Measurements from ENCODE around the gene GCNA. TPM values are rescaled to one million over a fixed set of nuclear protein-coding genes. Genes with fewer than 3 reads are reported as not detected.

Gene GCNA, protein sequence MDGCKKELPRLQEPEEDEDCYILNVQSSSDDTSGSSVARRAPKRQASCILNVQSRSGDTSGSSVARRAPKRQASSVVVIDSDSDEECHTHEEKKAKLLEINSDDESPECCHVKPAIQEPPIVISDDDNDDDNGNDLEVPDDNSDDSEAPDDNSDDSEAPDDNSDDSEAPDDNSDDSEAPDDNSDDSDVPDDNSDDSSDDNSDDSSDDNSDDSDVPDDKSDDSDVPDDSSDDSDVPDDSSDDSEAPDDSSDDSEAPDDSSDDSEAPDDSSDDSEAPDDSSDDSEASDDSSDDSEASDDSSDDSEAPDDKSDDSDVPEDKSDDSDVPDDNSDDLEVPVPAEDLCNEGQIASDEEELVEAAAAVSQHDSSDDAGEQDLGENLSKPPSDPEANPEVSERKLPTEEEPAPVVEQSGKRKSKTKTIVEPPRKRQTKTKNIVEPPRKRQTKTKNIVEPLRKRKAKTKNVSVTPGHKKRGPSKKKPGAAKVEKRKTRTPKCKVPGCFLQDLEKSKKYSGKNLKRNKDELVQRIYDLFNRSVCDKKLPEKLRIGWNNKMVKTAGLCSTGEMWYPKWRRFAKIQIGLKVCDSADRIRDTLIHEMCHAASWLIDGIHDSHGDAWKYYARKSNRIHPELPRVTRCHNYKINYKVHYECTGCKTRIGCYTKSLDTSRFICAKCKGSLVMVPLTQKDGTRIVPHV
- 3.6 TPM for total RNA-seq

DNA sequence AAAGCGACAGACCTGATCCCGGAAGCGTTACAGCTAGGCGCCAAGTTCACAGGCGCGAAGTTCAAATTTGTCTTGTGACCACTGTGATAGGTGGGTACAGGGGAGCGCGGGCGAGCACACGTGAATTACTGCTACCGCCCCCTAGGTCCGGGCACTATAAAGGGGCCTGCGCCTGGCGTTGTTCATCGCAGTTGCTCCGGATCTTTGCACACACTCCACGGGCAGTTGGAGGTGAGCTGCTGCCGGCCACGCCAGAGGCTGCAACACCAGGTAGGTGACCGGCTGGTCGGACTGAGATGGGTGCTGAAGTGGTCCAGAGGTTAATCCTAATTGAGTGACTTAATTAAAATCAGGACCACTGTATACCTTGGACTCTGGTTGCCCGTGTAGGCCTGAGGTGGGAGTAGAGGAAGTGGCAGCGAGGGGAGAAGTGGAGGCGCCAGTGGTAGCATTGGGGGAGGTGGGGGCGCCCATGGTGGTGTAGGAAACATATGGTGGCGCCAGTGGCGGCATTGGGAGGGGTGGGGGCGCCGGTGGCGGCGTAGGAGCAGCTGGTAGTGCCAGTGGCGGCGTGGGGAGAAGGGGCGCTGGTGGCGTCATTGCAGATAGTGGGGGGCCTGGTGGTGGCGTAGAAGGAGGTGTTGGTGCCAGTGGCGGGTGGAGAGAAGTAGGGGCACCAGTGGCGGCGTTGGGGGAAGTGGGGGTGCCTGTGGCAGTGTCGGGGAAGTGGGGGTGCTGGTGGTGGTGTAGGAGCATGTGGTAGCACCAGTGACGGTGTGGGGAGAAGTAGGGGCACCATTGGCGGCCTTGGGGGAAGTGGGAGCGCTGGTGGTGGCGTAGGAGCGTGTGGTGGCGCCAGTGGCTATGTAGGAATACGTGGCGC, at the start of gene GCNA:
GCNA (plus strand) TSS at position 185 of the 883 bp plus-strand sequence. CDS start 2,385 bp downstream, outside the sequence.
- ATAC-seq (no peak), DNase-seq (ENCODE audit: low spot score) (no peak)
- intact Hi-C loops (cut with DNase I) = no loop called here

DNA sequence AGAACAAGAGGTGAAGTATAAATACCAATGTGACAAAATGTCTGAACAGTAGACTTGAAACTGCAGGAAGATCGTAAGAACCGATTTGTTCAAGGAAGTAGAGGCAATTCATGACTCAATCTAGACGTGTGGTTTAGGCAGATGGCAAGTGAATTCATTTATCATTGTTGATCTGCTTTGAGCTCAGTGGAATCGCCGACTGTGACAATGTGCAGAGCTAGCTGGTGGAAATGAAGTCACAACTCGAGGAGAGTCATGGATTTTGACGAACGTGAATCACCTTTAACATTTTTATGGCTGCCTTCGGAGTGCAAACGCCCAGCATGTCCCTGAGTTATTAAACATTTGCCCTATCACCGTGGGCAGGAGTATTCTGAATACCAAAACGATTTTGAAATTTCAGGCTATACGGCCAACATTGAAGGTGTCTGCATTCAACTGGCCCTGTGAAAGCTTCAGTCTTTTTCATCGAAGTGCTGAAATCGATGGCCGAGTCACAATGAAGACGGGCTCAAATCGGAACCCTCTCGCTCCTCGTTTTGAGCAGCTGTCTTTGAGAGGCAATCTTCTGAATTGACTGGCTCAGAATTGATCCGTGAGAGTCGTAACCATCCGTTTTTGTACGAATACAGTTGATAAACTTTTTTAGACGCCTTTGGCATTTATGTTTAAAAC, 46.0 kb upstream of the GCNA start:
- intact Hi-C loops (cut with DNase I) = no loop called here
- DNase-seq (ENCODE audit: low spot score) = no peak
- ATAC-seq = peak; percentile 9

DNA sequence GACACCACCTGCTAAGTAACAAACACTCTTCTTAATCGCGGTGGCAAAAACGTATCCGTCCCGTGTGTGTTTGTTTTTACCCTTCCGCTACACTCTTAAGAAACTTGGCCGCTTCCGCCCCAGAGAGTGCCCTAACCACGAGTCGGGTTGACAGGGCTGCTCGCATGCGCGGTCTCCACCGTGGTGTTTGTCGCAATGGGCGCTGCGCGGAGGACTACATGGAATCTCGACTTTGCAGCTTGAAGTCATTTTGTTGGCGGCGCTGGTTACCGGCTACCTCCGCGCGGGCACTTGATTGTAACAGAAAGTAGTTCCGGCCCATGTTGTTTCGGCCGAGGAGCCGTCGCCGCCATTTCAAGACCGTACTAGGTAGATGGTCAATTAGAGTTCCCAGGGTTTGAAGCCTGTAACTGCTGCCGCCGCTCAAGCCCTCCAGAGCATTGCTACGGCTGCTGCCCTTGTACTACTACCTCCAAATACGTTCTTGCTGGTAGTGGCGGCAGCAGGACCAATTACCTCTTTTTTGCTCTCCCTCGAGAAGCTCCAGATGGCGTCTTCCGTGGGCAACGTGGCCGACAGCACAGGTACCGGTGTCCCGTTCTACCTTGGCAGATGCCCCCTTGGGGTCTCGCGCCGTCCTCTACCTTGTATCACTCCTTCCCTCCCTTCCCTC, 45.3 kb upstream of the GCNA start, which contains the start of gene OGT:
OGT (plus strand) TSS at position 352 of the 673 bp plus-strand sequence; CDS start at position 548, 196 bp downstream.
- intact Hi-C loops (cut with DNase I) = no loop called here
- DNase-seq (ENCODE audit: low spot score) = peak; percentile 96
- ATAC-seq = peak; percentile 98

DNA sequence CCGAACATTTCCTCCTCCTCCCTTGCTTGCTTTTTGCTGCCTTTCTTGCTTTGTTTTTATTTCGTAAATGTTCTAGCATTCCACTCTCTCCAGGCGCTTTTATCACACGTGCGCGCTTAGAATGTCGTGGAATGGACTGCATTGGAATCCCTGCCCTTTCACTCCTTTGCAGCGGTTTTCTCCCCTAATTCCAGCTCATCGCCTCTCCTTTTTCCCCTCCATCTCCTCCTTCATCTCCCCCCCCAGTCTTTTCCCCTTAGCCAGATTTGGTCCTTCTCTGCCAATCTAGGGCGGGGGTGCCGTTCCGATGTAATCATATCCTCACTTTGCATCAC, 44.8 kb upstream of the GCNA start:
- intact Hi-C loops (cut with DNase I) = no loop called here
- DNase-seq (ENCODE audit: low spot score) (no peak), ATAC-seq (peak; percentile 4)

DNA sequence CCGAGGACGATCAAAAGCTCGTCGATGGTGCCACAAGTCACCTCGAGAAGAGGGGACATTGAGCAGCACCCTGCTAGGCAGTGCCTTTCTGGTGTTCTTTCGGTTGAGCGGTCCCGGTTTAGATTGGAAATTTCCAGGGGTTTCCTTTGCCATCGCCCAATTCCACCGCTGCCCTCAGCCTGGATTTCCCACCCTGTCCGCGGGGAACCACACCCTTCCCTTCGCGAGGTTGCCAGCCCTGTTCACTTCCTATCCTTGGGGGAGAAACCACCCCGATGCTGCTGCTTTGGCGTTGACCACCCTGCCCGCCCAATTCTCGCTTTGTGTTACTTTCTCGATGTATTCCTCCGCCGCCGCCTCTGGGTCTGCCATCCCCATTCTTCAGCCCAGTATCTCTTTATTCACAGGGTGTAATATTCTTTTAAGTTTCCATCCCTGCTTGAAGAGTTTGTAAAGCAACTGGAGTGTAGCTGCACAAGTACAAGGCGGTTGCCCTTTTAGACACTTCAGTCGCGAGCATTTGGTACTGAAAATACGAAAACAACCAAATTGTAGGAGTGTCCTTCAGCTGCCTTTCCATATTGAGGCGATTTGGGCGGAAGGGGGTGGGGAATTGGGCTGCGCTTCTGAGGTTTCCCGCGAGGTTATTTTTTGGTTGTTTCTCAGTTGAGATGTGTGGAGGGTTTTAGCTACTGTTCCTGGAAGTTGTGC, 44.2 kb upstream of the GCNA start:
- peak; percentile 57 for ATAC-seq
- intact Hi-C loops (cut with DNase I) = no loop called here
- peak; percentile 66 for DNase-seq (ENCODE audit: low spot score)

DNA sequence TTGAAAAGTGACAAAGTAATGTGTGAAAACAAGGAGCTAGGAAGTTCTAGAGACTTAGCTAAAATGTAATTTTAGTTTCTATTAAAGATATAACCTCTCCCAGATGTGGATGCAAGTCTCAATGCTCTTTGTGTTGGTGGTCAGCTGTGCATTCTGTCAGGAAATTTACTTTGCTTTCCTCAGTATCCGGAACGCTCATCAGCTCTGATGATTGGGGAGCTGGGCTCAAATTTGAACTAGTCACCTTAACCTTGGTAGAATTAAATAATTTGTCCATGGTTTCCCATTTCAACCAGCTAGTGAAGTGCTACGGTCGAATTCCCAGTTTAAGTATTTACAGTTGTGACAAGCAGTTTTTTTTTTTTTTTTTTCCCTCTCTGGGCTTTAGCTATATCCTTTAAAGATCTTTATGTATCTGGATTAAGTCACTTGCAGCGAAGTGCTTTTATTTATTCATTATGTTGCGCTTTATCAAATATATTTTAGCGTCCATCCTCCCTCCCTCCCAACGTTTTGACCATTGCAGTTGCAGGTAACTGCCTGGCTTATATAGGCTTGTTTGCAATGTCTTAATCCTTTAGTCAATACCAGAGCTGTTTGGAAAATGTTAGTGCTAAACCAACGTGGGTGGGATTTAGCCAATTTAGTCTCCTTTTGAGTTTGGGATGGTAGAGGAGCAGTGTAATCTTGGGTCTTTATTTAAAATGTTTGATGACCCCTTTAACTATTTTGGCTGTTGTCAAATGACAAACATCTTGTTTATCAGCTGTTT, 43.3 kb upstream of the GCNA start:
- DNase-seq (ENCODE audit: low spot score) (no peak), ATAC-seq (no peak)
- intact Hi-C loops (cut with DNase I) = no loop called here

DNA sequence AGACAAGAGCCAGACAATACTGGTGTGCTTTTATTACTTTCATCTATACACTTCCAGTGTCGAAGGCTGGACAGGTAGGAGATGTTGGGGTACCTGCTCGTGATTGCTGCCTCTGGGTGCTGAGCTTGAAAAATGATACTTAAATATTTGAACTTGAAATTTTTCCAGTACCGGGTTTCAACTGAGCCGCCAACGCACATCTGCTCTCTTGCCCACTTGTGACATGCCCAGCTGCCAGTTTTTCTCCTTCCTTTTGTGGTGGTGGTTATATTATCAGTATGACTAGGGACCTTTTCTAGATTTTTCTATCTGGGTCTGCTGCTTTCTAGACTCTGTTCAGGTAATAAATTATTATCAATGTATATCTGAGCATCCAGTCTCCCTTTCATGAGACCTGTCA, 42.0 kb upstream of the GCNA start:
- no peak for ATAC-seq
- intact Hi-C loops (cut with DNase I) = no loop called here
- DNase-seq (ENCODE audit: low spot score) = no peak

DNA sequence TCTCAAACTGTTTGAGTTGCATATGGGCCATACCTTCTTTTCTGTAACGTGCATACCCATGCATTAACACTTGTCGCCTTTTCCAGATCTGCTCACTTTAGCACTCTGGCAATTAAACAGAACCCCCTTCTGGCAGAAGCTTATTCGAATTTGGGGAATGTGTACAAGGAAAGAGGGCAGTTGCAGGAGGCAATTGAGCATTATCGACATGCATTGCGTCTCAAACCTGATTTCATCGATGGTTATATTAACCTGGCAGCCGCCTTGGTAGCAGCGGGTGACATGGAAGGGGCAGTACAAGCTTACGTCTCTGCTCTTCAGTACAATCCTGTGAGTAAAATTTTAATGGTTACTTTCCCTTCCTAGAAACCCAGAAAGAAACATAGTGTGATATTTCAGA, 40.5 kb upstream of the GCNA start:
- intact Hi-C loops (cut with DNase I) = no loop called here
- DNase-seq (ENCODE audit: low spot score) (no peak), ATAC-seq (no peak)

DNA sequence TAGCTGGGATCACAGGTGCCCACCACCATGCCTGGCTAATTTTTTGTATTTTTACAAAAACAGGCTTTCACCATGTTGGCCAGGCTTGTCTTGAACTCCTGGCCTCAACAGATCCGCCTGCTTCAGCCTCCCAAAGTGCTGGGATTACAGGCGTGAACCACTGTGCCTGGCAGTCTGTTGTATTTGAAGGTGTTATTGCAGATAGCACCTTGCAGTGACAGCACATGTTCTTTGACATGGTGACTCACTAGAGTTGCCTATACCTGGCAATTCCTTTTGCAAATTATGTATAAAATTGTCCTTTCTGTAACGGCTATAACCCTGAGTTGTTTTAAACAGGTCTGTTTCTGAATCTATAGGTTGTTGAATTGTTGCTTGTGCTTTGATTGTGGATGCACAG, 37.4 kb upstream of the GCNA start:
- intact Hi-C loops (cut with DNase I) = no loop called here
- DNase-seq (ENCODE audit: low spot score) (no peak), ATAC-seq (no peak)

DNA sequence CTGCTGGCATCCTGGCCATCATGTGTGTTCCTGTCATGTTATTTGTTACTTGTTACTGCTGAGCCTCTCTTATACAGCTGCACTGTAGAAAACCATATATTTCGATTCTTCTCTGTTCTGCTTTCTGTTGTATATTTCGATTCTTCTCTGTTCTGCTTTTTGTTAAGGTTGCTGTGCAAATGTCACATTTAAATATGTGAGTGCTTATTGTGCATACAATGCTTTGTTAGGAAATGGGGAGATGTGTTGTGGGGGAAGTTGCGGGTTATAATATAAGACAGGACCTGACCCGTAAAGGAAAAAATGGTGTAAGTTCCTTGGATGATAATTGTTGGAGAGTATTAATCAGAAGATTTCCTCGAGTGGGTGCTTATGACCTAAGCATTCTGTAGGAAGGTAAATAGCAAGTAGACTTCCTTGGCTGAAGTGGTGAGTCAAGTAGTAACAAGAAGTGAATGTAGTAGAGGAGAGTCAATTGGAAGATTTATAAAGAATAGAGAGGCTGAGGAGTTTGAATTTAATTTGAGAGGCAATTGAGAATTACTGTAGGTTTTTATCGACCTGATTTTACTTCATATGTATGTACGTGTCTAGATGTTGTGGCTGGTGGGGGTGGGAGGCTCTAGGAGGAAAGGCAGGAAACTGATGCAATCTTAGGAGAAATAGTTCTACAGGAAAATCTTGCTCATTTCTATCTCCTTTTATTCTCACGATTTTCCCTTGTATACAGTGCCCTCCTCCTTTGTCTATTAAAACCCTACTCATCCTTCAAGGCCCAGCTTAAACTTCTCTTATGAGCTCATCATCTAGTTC, 36.8 kb upstream of the GCNA start:
- DNase-seq (ENCODE audit: low spot score) = no peak
- intact Hi-C loops (cut with DNase I) = no loop called here
- no peak for ATAC-seq

DNA sequence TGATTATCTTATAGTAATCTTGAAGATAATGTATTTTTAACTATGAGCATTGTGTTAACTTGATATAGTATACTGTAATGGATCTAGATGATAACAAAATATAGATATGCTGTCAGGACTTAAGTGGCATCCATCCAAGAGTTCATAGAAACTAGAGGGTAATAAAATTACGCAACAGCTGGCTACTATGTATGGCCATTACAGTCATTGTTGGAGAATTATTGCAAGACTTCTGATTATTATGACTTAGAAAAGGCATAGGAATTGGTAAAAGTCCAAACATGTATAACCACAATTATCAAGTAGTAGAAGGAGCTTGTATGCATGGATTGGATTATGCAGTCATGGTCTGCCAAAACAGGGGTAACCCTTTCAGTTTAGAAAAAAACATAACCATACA, 35.8 kb upstream of the GCNA start:
- no peak for ATAC-seq
- DNase-seq (ENCODE audit: low spot score) = no peak
- intact Hi-C loops (cut with DNase I) = no loop called here

DNA sequence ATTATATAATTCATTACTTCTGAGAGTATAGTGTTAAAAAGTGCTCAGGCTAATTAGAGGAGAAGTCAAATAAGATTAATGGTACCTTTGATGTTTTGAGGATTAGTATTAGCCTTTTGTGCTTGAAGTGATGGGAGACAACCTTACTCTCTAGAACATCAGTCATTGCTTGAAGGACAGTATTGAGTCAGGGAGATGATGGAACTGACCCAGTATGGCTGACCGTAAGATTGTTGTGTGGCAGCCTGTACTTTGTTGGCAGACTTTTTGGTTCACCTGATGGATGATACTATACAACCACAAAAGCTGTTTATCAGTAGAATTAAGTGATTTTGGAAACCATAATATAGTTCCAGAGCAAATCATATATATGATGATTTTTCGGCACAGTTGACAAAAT, 35.4 kb upstream of the GCNA start:
- no peak for ATAC-seq
- DNase-seq (ENCODE audit: low spot score) = no peak
- intact Hi-C loops (cut with DNase I) = no loop called here

DNA sequence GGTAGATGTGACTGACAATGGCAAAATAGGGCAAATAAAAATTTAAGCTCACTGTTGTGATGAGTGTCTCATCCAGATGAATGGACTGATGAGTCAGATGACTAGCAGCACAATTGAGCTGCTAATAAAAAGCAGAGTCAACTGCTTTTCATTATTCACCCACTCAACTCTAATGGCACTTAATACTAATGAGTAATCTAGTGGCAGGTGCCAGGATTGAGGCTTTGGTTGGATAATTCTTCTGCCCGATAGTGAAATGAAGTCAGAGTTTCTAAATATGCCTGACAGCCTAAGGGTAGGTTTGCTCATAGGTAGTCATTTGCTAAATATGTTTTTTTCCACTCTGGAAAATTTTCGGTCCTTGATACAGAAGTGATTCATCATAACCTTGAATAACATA, 34.9 kb upstream of the GCNA start:
- intact Hi-C loops (cut with DNase I) = no loop called here
- DNase-seq (ENCODE audit: low spot score) (no peak), ATAC-seq (no peak)

DNA sequence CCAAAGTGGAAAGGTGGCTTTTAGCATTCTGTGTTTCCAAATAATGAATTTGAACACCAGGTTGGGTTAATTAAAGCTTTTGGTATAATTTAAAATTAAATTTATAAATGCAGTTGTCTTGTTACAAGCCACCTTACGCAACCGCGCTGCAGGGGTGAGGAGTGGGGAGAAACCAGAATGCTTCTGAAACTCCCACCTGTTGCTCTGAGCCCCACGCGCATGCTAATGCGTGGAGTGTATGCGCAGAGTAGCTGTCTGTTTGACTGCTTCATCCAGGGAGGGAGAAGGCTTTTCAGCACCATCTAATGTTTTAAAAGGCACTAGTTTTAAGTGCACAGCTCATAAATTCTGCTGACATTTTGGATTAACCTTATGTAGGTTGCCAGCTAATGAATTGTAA, 32.9 kb upstream of the GCNA start:
- intact Hi-C loops (cut with DNase I) = no loop called here
- ATAC-seq = no peak
- no peak for DNase-seq (ENCODE audit: low spot score)

DNA sequence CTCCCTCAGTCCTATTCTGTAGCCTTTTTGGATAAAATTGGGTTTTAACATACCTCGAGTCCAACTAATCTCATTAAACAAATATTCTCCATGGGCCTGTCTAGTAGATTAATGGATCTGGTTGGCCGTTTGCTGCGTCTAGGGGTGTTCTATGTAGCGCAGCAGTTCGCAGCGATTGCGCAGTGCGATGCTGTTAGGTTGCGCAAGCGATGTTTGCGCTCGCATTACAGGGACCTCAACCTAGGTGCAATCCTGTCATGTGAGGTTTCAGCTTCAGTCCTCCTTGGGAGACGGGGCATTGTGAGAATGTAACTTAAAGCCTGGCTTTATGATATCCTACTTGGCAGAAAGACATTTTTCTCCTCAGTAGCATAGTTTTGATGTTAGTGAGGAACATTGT, 31.4 kb upstream of the GCNA start:
- intact Hi-C loops (cut with DNase I) = no loop called here

DNA sequence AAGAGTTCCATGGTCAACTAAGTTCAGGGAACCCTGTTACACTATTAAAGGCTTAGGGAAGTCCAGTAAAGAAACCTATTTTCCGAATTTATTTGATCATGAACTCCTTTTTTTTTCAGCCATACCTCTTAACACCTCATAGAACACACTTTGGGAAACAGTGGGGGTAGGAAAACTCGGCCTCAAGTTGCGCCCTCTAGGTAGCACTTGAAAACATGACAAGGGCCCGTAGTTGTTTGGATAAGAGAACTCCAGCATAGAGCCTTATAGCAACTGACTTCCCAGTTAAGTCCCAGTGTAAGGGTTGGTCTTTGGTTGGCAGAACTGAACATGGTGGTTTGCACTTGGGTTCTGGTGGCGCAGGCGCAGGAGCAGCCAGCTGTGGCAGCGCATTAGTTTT, 30.9 kb upstream of the GCNA start:
- DNase-seq (ENCODE audit: low spot score) (no peak), ATAC-seq (no peak)
- intact Hi-C loops (cut with DNase I) = no loop called here

More for the DNA sequence above, 31.4 kb upstream of the GCNA start:
- DNase-seq (ENCODE audit: low spot score) = no peak
- no peak for ATAC-seq

DNA sequence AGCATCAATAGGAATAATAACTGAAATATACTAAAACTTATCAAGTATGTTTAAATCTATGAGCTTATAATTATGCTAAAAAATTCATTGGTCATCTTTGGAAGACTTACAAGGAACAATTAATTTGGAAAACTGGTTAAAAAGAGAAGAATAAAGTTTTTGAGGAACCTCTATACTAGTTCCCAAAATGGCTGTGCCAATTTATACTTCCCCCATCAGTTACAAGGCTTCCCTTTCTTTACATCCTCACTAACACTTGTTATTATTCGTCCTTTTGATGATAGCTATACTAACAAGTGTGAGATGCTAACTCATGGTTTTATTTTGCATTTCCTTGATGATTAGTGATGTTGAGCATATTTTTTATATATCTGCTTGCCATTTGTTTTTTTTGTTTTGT, 28.3 kb upstream of the GCNA start:
- DNase-seq (ENCODE audit: low spot score) (no peak), ATAC-seq (no peak)
- intact Hi-C loops (cut with DNase I) = no loop called here
